Measurements from ENCODE around the gene POLDIP2. TPM values are rescaled to one million over a fixed set of nuclear protein-coding genes. Genes with fewer than 3 reads are reported as not detected.

Gene POLDIP2
- total and polyA plus RNA-seq, 2 of the 13 experiments (the other 11 are each of a cell fraction or from before 2014, with no cell fraction given), result 85.9 to 114 TPM

DNA sequence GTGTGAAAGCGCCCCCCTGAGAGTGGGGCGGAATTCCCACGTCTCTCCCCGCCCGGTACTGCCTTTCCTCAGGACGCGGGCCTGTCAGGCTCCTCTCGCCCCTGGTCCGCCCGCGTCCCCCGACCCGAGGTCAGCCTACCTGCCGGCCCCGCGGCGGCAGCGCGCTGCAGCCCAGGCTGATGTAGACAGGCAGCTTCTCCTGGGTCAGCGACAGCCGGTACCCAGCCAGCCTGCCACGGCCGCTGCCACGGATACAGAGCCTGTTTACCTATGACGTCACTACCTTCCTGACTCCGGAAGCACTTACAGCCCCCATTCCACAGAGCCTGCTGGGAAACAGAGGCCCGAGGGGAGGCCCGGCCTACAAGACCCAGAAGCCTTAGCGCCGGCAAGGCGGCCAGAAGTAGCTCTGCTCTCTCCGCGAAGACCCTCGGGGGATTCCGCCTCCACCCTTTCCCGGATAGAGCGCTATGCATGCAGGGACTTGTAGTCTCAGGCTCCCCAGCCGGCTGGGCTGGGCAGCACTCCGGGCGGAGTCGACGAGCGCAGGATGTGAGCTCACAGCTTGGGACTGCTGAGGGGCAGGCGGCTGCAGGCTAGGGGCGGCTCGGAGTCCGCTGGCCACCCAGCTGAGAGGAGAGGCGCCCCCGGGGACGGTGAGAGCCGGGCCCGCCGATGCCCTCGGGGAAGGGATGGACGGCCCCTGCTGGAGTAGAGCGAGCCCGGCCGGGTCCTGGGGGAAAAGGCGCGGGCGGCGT, 21.9 kb downstream of the POLDIP2 start, which contains the start of the genes IFT20 and TNFAIP1 (continued):
- TF ChIP-seq, protein P1, sequence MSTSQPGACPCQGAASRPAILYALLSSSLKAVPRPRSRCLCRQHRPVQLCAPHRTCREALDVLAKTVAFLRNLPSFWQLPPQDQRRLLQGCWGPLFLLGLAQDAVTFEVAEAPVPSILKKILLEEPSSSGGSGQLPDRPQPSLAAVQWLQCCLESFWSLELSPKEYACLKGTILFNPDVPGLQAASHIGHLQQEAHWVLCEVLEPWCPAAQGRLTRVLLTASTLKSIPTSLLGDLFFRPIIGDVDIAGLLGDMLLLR (CRISPR knock-in tag; IDR thresholded peaks at IDR 0.05), result no peak
- TF ChIP-seq ZKSCAN5 (CRISPR knock-in tag; IDR thresholded peaks at IDR 0.05), result no peak
- no peak for TF ChIP-seq REL (CRISPR knock-in tag; conservative IDR thresholded peaks at IDR 0.05)
- TF ChIP-seq ZNF337 (CRISPR knock-in tag; IDR thresholded peaks at IDR 0.05; ENCODE audit: borderline replicate concordance, low read depth), result no peak
- TF ChIP-seq ZMYM3 (CRISPR knock-in tag; IDR thresholded peaks at IDR 0.05), result no peak
- TF ChIP-seq ZNF30 (CRISPR knock-in tag; IDR thresholded peaks at IDR 0.05), result no peak
- TF ChIP-seq PHF21A (CRISPR knock-in tag; IDR thresholded peaks at IDR 0.05), result peak; percentile 69
- TF ChIP-seq DR1 (CRISPR knock-in tag; IDR thresholded peaks at IDR 0.05), result no peak
- TF ChIP-seq, protein P2, sequence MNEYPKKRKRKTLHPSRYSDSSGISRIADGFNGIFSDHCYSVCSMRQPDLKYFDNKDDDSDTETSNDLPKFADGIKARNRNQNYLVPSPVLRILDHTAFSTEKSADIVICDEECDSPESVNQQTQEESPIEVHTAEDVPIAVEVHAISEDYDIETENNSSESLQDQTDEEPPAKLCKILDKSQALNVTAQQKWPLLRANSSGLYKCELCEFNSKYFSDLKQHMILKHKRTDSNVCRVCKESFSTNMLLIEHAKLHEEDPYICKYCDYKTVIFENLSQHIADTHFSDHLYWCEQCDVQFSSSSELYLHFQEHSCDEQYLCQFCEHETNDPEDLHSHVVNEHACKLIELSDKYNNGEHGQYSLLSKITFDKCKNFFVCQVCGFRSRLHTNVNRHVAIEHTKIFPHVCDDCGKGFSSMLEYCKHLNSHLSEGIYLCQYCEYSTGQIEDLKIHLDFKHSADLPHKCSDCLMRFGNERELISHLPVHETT (CRISPR knock-in tag; conservative IDR thresholded peaks at IDR 0.05), result peak; percentile 46; the same call in 1 of the 2 replicates
- TF ChIP-seq ZNF275 (CRISPR knock-in tag; IDR thresholded peaks at IDR 0.05; ENCODE audit: borderline replicate concordance), result peak; percentile 41; the same call in 1 of the 2 replicates
- no peak for TF ChIP-seq IKZF1 (IDR thresholded peaks at IDR 0.05)
- peak; percentile 92 for TF ChIP-seq JUN (CRISPR knock-in tag; IDR thresholded peaks at IDR 0.05)
- TF ChIP-seq CHD4 (IDR thresholded peaks at IDR 0.05; ENCODE audit: borderline replicate concordance, low read length), result no peak
- TF ChIP-seq FOXJ3 (CRISPR knock-in tag; IDR thresholded peaks at IDR 0.05; ENCODE audit: borderline replicate concordance), result peak; percentile 92
- peak; percentile 84; the same call in 1 of the 2 replicates for TF ChIP-seq SMAD3 (CRISPR knock-in tag; IDR thresholded peaks at IDR 0.05)
- peak; percentile 94 for TF ChIP-seq GABPA (IDR thresholded peaks at IDR 0.05; ENCODE audit: low read depth, low read length)
- peak; percentile 96 for TF ChIP-seq GABPA (CRISPR knock-in tag; IDR thresholded peaks at IDR 0.05; ENCODE audit: low read depth)
- TF ChIP-seq TCF7L2 (IDR thresholded peaks at IDR 0.05; ENCODE audit: low read depth, low read length), result no peak
- peak; percentile 96 for TF ChIP-seq ZNF574 (CRISPR knock-in tag; IDR thresholded peaks at IDR 0.05)
- TF ChIP-seq ASH2L (IDR thresholded peaks at IDR 0.05; ENCODE audit: insufficient read length, low read depth, low read length), result peak; percentile 68
- TF ChIP-seq PITX1 (CRISPR knock-in tag; IDR thresholded peaks at IDR 0.05), result no peak
- no peak for TF ChIP-seq HMGA1 (CRISPR knock-in tag; conservative IDR thresholded peaks at IDR 0.05)
